GM19397 (cell line): ENCODE data around the gene RXRA.

Source experiments
- ATAC-seq: cut with Tn5 transposase; IDR thresholded peaks from one replicate; pipeline ENCODE4 v1.9.1; 2021; ENCODE audit warnings: mild to moderate bottlenecking, moderate library complexity; ENCODE audit not compliant: unreplicated experiment

Gene RXRA

GRCh38 chr9:134378901-134379338 is 52.7 kb downstream of the RXRA start:
- ATAC-seq = no peak

DNA sequence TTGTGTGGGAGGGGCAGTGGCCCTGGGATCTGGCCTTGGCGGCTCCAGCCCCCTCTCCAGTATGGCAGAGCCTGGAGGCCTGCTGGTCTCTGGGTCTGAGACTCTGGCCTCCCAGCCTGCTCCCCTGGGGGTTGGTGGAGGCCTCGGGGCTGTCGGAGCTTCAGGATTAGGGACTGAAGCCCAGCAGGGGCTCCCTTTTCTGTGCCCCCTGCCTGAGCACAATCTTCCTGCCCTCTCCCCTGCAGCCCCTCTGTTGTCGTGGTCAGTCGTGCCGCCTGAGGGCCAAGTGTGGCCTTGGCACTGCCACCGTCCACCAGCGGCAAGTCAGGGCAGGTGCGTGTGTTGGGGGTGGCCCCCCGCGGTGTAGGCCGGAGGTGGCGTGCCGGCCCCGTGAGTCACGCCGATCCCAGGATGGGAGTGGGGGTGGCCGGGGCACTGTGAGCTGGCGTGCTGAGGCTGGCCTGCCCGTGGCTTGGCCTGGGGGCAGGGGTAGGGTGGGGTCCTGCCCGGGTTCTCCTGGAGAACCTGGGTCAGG is 53.6 kb downstream of the RXRA start:
- ATAC-seq = no peak

GRCh38 chr9:134380542-134381271 is 54.5 kb downstream of the RXRA start:
- ATAC-seq = no peak

DNA sequence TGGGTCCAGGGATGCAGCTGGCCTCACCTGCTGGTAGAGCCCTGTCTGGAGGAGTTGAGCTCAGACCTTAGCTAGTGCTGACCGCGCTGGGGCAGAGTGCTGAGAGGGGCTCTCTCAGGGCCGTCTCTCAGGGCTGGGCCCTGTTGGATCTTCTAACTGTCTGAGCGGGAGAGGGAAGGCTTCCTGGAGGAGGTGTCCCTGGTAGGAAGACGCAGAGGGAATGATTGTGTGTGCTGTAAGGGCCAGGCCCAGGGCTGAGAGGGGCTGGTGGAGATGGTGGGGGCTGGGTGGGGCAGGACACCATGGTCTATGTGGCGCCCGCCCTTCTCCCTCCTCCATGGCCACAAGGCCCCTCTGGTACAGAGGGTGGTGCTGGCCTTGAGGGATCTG is 55.0 kb downstream of the RXRA start:
- ATAC-seq = no peak

- ATAC-seq = no peak
Observed at GRCh38 chr9:134381671-134382516, 55.6 kb downstream of the RXRA start.

GRCh38 chr9:134382733-134383132 is 56.5 kb downstream of the RXRA start:
- ATAC-seq = no peak

DNA sequence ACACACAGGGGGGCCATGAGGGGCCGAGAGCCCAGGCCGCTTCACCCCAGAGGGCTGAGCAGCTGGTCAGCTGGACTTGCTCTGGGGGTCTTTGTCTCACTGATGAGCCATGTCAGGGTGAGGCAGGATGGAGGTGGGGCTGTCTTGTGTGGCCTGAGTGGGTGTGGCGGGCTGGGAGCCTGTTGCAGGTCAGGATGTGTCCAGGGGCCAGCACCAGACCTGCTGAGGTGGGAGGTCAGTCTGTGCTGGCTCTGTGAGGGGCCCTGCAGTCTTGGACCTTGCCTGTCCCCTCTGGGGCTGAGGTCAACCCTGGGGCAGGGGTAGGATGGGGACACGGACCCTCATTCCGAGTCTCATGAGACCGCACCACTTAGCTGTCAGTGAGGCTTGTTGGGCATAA is 56.9 kb downstream of the RXRA start:
- ATAC-seq = no peak

GRCh38 chr9:134384811-134385479 is 58.7 kb downstream of the RXRA start:
- ATAC-seq = no peak

GRCh38 chr9:134385915-134386314 is 59.7 kb downstream of the RXRA start:
- no peak for ATAC-seq

DNA sequence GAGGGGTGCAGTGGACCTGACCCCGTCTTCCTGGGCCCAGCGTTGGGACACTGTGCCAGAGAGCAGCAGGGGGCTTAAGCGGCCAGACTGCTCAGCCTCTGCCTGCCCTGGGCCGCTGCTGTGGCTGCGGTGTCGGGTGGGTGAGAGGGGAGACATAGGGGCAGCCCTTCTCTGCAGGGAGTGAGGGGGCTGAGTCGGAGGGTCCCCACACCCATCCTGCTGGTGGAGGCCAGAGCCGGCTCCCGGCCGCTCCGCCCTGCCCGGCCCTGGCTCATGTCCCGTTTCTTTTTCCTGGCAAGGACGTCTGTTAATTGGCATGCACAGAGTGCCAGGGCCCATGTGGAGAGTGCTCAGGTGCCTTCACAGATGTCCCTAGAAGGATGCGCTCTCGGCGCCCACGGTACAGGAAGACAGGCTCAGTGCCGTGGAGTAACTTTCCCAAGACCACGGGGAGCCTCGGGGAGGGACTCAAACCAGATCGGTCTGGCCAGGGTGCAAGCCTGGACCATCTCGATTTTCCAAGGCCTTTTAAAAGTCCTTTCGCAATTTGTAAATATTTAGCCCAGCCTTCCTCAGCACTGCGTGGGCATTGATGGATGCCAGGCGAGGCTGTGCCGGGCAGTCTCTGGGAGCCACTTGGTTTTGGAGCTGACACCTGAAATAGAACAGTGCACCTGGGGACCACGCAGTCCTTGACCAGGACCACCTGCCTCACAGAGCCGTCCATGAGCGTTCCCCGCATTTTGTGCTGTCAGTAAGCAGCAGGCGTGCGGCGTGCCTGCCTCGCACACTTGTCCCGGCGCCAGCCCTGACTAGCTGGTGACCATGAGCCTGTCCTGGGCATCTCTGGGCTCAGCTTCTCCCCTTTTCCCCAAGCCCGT is 60.9 kb downstream of the RXRA start:
- no peak for ATAC-seq

DNA sequence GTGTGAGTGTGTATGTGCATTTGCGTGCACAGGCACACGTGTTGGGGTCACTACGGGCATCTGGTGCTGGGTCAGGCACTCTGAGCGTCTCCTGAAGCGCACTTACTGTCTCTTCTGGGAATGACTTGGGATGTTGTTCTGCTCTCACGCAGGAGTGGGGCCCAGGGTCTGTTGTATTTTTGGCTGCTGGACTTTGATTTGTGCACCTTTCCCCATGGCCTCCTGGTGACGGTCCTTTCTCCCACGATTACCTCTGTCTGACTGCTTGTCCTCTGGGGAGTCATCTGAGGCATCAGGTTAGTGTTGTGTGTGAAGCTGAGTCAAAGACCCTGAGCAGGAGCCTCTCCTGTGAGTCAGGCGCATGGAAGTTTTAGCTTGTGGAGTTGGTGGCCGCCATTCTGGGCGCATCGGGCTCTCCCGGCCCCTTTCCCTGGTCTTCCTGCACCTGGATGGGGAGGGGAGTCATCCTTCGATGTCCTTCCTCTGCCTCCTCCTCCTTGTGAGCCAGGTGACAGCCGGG is 62.1 kb downstream of the RXRA start:
- ATAC-seq = no peak

DNA sequence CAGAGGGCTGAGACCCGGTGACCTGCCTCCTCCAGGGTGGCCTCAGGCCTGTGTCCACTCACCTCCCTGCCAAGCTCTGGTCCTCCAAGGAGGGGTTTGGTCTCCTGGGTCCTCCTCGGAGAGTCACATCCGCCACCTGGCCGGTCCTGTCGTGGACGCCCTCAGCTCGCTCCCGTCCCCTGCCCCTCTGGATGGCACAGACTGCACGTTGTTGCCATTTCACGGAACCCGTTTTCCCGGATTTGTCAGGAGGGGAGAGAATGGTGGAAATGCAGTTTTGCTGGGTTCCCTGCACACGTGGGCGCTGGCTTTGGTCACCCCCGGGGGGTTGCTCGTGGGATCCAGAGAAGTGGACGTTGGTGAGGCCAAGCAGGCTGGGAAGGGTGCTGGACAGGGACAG is 62.7 kb downstream of the RXRA start:
- no peak for ATAC-seq

DNA sequence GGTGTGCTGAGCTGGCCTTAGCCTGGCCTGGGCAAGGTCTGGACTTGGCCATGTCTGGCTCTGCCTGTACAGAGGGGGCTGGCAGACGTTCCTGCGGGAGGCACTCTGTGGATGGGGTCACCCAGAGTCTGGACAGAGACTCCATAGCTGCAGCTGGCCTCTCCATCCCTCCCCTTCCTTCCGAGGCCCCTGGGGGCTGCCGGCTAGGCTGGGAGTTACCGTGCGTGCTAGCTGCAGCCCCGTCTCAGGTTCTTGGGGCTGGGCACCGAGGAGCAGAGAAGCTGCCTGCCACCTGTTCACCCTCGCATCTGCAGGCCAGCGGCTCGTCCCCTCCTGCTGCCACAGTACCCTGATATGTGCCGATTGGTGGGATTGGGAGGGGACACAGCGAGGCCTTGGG is 63.4 kb downstream of the RXRA start:
- ATAC-seq = no peak

DNA sequence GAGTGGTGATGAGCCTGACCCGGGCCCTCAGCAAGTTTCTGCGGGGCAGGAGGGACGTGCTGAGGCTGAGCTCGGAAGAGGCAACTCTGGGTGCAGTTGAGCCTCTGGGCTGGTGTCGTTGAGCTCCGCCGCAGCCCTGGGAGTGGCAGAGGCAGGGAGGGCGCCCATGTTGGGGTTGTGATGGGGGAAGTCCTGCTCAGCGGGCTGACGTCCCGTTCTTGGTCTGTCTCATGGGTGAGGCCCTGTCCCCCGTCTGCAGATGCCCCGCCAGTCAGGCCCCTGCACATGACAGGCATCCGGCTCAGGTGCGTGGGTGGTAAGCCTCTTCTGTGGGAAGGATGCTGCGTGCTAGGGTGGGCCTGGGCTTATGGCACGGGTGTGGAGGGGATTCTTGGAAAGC is 64.3 kb downstream of the RXRA start:
- ATAC-seq = peak; percentile 27

DNA sequence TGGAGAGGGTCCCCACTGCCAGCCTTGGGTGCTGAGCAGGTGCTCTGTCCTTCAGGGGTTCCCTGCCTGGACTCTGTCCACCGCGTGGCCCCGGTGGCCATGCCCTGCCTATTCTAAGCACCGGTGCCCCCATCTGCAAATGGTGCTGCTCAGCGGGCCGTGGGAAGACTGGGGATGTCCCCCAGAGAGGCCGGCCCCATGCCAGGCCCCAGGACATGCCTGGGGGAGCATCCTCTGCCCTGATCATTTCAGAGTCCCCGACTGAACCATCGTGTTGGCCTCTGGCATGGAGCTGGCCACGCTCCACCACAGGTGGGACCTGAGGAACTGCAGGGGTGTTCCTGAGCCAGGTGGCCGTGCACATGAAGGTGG is 64.7 kb downstream of the RXRA start:
- peak; percentile 10 for ATAC-seq

- peak; percentile 40 for ATAC-seq
Observed at GRCh38 chr9:134391319-134392231, 65.3 kb downstream of the RXRA start.

DNA sequence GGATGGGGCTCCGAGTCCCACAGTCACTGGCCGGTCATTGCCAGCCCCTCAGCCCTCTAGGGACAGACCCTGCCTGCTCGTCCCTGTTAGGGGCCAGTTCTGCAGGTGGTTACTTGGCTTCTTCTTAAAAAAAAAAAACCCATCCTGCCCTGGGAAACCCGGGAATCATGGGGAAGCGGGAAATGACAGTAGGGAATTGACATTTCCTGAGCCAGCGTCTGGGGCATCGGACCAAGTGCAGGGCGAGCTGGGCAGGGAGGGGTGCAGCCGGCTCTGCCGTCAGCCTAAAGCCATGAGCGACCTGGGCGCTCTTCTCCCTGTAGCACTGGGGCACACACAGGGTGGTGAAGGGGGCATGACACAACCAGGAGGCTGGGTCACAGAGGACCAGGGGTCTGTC is 66.6 kb downstream of the RXRA start:
- no peak for ATAC-seq

DNA sequence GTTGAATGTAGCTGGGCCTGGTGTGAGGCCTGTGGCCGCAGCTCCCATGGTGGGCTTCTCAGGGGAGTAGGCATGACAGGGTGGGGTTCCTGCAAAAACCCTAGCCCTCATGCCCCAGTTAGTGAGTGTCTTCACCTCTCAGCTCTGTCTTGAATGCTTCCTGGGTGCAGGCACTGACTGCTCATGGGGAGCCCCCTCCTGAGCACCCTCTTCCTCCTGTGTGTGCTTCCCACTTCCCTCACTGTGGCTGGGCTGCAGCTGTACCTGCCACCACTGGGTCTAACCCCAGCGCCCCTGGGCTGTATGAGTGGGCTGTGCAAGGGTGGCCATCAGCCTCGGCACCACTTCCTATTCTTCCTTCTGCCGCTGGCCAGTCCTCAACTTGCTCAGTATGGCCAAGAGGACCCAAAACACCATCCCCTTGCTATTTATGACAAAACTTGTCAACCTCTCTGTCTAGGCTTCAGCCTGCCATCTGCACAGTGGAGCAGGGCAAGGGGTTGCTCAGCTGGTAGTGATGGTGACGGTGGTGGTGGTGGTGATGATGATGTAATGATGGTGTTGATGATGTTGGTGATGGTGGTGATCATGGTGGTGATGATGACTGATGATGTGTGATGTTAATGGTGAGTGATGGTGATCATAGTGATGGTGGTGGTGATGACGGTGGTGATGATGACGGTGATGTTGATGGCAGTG is 67.5 kb downstream of the RXRA start:
- ATAC-seq = no peak
